ENCODE results near the gene TPST1.

GRCh38 chr7:66181845-66182244 lies 23.3 kb upstream of the TPST1 start:
- TF ChIP-seq POLR2A (IDR thresholded peaks at IDR 0.05) (no peak), CTCF (IDR thresholded peaks at IDR 0.05 in 4 of 5, conservative IDR thresholded peaks at IDR 0.05 in 1 of 5) (no peak)
